GM12801 (cell line): ENCODE measurements around the gene HACD2.

Experiments
- CTCF ChIP-seq: IDR thresholded peaks from one replicate; pipeline ENCODE4 v1.5.1; 2011; ENCODE audit warnings: control low read depth; ENCODE audit not compliant: insufficient read length; ENCODE audit errors: extremely low read depth

The HACD2 gene

GRCh38 chr3:123503203-123503602, 81.7 kb downstream of the HACD2 start:
- TF ChIP-seq CTCF, result no peak

- no peak for TF ChIP-seq CTCF
Measured at GRCh38 chr3:123499322-123499721, 85.5 kb downstream of the HACD2 start.

GRCh38 chr3:123498761-123499160, 86.1 kb downstream of the HACD2 start:
- no peak for TF ChIP-seq CTCF

GRCh38 chr3:123493912-123494311, 90.9 kb downstream of the HACD2 start:
- TF ChIP-seq CTCF, result no peak

GRCh38 chr3:123491966-123492587, 92.8 kb downstream of the HACD2 start:
- no peak for TF ChIP-seq CTCF

- no peak for TF ChIP-seq CTCF
Measured at GRCh38 chr3:123489400-123490004, 95.4 kb downstream of the HACD2 start.

GRCh38 chr3:123488645-123489347, 96.1 kb downstream of the HACD2 start:
- no peak for TF ChIP-seq CTCF
